ENCODE results near the gene PAK6. TPM values are rescaled to one million over a fixed set of nuclear protein-coding genes. Genes with fewer than 3 reads are reported as not detected.

Gene PAK6
- total and polyA plus RNA-seq, 9 of the 15 experiments (the other 6 are each of a cell fraction or from before 2014, with no cell fraction given), result 0.03 to 0.74 (median 0.16) TPM; not detected in 2

DNA sequence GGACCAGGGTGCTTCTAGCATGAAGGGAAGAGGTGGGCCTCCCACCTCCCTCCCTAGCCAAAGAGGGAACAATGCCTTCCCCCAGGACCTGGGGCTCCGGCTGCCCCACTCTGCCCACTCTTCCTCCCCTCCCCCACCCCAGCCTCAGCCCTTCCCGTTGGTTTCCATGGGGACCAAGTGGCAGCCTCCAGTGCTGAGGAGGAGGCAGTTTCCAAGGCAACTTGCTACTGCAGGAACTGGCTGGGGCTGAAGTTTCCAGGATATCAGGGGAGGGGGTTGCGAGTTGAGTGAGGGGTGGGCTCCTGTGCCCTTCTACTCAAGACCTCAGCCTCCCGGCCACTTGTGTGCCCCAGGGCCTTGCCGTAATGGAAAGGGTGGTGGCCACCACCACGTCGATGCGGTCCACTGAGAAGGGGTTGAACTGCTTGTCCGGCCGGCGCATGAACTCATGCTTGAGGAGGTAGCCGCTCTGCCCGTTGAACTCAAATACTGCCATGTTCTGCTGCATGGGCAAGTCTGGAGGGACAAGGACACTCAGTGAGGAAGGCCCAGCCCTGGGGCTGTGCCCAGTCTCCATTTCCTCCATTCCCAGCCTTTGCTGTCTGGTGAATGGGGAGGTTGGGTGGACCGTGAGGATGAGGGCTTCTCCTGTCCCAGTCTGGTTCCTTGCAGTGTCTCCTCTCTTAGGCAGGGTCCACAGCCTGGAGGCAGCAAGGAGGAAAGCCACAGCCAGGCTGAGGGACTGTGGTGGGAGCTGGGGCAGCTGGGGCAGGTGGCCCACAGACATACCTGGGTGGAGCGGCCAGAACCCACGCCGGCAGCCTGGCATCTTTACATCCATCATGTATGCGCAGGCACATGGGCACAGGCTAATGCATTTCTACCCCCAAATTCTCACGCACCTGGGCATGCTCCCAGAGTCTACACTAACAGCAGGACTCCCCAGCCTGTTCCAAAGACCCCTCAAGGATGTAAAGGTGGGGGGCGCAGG is 55.3 kb downstream of the PAK6 start:
- H2AFZ ChIP-seq (ENCODE audit: low read depth, low read length), result no peak overlapping the region
- H3K36me3 ChIP-seq (ENCODE audit: control insufficient read depth, insufficient read depth, low read length), result no peaks in the 10 kb centered on the region
- H3K4me3 ChIP-seq, result no peak overlapping the region
- intact Hi-C loops (cut with micrococcal nuclease) (no loop called here), in situ Hi-C loops (cut with MboI) (no loop called here)
- 0 out of 2 replicates have a peak, but pooled peaks cover 2% of the 10 kb centered on the region for H4K20me1 ChIP-seq (replicated peaks; ENCODE audit: control insufficient read depth, insufficient read depth, low read length)
- H3K4me2 ChIP-seq (ENCODE audit: insufficient read depth, low read length), result no peak overlapping the region
- H3K27ac ChIP-seq (ENCODE audit: extremely low read depth, low read depth, low read length), result no peak overlapping the region
- peaks cover 0 to 31% of the 10 kb centered on the region in 2 experiments; a peak in 3 of 5 replicates for H3K4me1 ChIP-seq (replicated peaks in 1 of 2; ENCODE audit: control insufficient read depth in 2 of 2, insufficient read depth in 2 of 2, low read length in 2 of 2)
- no peaks in the 10 kb centered on the region for H3K9me1 ChIP-seq (ENCODE audit: control insufficient read depth, insufficient read depth, low read length)
- 35% methylated on average over 18 of the region's 20 CpGs for WGBS (ENCODE audit: insufficient coverage, low coverage, missing lambda C conversion rate)
- DNase-seq (ENCODE audit: extremely low read depth in 1 of 4, low spot score in 3 of 4) (no peak), ATAC-seq (no peak), FAIRE-seq (no peak)
- H3K9ac ChIP-seq (ENCODE audit: insufficient read depth in 1 of 2, low read depth in 2 of 2, low read length in 2 of 2), result no peak overlapping the region
- no peaks in the 10 kb centered on the region for H3K79me2 ChIP-seq (ENCODE audit: control insufficient read depth, insufficient read depth, low read length)
- TF ChIP-seq SMARCA4 (IDR thresholded peaks at IDR 0.05) (no peak), TBL1XR1 (IDR thresholded peaks at IDR 0.05; ENCODE audit: low read length in 2 of 2) (no peak), TFAM (CRISPR knock-in tag; conservative IDR thresholded peaks at IDR 0.05) (no peak), NUFIP1 (IDR thresholded peaks at IDR 0.05; ENCODE audit: partially characterized antibody) (no peak), RCOR1 (IDR thresholded peaks at IDR 0.05; ENCODE audit: borderline replicate concordance in 1 of 2, low read depth in 2 of 2, low read length in 2 of 2) (0 out of 4 replicates have a peak, but pooled peaks of 1 of the 2 experiments have one; percentile 31), RFX1 (IDR thresholded peaks at IDR 0.05) (peak; percentile 80)
- TF ChIP-seq, protein P1, sequence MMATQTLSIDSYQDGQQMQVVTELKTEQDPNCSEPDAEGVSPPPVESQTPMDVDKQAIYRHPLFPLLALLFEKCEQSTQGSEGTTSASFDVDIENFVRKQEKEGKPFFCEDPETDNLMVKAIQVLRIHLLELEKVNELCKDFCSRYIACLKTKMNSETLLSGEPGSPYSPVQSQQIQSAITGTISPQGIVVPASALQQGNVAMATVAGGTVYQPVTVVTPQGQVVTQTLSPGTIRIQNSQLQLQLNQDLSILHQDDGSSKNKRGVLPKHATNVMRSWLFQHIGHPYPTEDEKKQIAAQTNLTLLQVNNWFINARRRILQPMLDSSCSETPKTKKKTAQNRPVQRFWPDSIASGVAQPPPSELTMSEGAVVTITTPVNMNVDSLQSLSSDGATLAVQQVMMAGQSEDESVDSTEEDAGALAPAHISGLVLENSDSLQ (IDR thresholded peaks at IDR 0.05), result no peak
- ChIA-PET POLR2A (interaction anchor here (0.5 to 0.7 kb wide), 2 partner anchors 53 to 87 kb away, joined by 3 to 4 read pairs; no protein-coding TSS in a partner anchor), CTCF (ENCODE audit: low intra/inter-chr PET ratio) (no interaction called here)
- no peaks in the 10 kb centered on the region for H3K9me3 ChIP-seq (replicated peaks; ENCODE audit: control insufficient read depth, insufficient read depth, low read depth, low read length)
- BruUV-seq (replicated peaks), result no TSS peak
- peaks cover 3 to 41% of the 10 kb centered on the region in 2 experiments; a peak in 4 of 5 replicates for H3K27me3 ChIP-seq (ENCODE audit: control insufficient read depth in 2 of 2, insufficient read depth in 2 of 2, low read length in 2 of 2)

Data from K562 (cell line).